ENCODE measurements around the gene KIF26B. TPM values are rescaled to one million over a fixed set of nuclear protein-coding genes. Genes with fewer than 3 reads are reported as not detected.

KIF26B gene
- total and polyA plus RNA-seq, 10 of the 15 experiments (the other 5 are each of a cell fraction or from before 2014, with no cell fraction given): 0.35 to 11.6 (median 2.2) TPM

DNA sequence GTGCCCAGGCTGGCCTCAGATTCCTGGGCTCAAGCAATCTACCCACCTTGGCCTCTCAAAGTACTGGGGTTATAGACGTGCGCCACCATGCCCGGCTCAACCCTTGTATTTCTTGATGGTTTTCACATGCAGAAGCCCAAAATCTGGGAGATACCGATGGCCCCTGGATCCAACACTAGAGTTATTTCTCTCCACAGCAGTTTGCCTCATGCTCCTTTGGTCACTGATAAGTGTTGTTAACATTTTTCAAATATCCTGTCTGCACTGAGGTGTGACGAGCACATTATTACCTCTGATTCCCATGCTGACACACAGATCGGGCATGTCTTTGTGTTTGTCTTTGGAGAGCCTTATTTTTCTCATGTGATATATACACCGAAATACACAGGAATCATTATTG, 107.0 kb downstream of the KIF26B start:
- FAIRE-seq (no peak), DNase-seq (ENCODE audit: low read depth, low spot score) (no peak), ATAC-seq (no peak)
- H3K79me2 ChIP-seq (ENCODE audit: control insufficient read depth, insufficient read depth, low read length): no peaks in the 10 kb centered on the region
- in situ Hi-C loops (cut with MboI) (no loop called here), intact Hi-C loops (cut with micrococcal nuclease; ENCODE audit: unreplicated experiment) (no loop called here)
- RAD21 ChIA-PET (ENCODE audit: unreplicated experiment): no interaction called here
- peaks cover 0 to 5% of the 10 kb centered on the region in 2 experiments; a peak in 1 of 4 replicates for H3K27me3 ChIP-seq (replicated peaks in 1 of 2; ENCODE audit: control insufficient read depth in 2 of 2, insufficient read depth in 2 of 2, low read length in 1 of 2)
- no peak overlapping the region for H3K4me2 ChIP-seq (ENCODE audit: control insufficient read depth, insufficient read depth)
- no peaks in the 10 kb centered on the region for H4K20me1 ChIP-seq (ENCODE audit: control insufficient read depth, insufficient read depth)
- 53% methylated on average over 7 of the region's 7 CpGs for WGBS (ENCODE audit: insufficient coverage, insufficient replicate concordance, low lambda C conversion rate, missing lambda C conversion rate)
- POLR2A ChIA-PET: no interaction called here
- H3K27ac ChIP-seq (ENCODE audit: control insufficient read depth, insufficient read depth): no peak overlapping the region
- no peak overlapping the region for H3K4me3 ChIP-seq
- SMC1A ChIA-PET (ENCODE audit: uncharacterized antibody, unreplicated experiment): no interaction called here
- no peak overlapping the region for H3K9ac ChIP-seq (ENCODE audit: control insufficient read depth, insufficient read depth, low read length)
- no peak overlapping the region for H2AFZ ChIP-seq (ENCODE audit: control insufficient read depth, low read depth, low read length)
- no peaks in the 10 kb centered on the region for H3K4me1 ChIP-seq (ENCODE audit: control insufficient read depth, insufficient read depth, low read length)
- H3K36me3 ChIP-seq (ENCODE audit: control insufficient read depth in 2 of 2, insufficient read depth in 2 of 2, low read length in 1 of 2): no peaks in the 10 kb centered on the region
- CTCF ChIA-PET: no interaction called here
- H3K9me3 ChIP-seq (replicated peaks; ENCODE audit: control insufficient read depth, insufficient read depth, low read length): no peaks in the 10 kb centered on the region
- BruUV-seq (replicated peaks): no TSS peak
- TF ChIP-seq SIX5 (IDR thresholded peaks at IDR 0.05; ENCODE audit: low read depth, low read length, severe bottlenecking): no peak
- TF ChIP-seq, protein P1, sequence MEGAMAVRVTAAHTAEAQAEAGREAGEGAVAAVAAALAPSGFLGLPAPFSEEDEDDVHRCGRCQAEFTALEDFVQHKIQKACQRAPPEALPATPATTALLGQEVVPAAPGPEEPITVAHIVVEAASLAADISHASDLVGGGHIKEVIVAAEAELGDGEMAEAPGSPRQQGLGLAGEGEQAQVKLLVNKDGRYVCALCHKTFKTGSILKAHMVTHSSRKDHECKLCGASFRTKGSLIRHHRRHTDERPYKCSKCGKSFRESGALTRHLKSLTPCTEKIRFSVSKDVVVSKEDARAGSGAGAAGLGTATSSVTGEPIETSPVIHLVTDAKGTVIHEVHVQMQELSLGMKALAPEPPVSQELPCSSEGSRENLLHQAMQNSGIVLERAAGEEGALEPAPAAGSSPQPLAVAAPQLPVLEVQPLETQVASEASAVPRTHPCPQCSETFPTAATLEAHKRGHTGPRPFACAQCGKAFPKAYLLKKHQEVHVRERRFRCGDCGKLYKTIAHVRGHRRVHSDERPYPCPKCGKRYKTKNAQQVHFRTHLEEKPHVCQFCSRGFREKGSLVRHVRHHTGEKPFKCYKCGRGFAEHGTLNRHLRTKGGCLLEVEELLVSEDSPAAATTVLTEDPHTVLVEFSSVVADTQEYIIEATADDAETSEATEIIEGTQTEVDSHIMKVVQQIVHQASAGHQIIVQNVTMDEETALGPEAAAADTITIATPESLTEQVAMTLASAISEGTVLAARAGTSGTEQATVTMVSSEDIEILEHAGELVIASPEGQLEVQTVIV (IDR thresholded peaks at IDR 0.05; ENCODE audit: borderline replicate concordance, partially characterized antibody): no peak
- TF ChIP-seq CBX5 (IDR thresholded peaks at IDR 0.05; ENCODE audit: low read depth): no peak
- TF ChIP-seq, protein P2, sequence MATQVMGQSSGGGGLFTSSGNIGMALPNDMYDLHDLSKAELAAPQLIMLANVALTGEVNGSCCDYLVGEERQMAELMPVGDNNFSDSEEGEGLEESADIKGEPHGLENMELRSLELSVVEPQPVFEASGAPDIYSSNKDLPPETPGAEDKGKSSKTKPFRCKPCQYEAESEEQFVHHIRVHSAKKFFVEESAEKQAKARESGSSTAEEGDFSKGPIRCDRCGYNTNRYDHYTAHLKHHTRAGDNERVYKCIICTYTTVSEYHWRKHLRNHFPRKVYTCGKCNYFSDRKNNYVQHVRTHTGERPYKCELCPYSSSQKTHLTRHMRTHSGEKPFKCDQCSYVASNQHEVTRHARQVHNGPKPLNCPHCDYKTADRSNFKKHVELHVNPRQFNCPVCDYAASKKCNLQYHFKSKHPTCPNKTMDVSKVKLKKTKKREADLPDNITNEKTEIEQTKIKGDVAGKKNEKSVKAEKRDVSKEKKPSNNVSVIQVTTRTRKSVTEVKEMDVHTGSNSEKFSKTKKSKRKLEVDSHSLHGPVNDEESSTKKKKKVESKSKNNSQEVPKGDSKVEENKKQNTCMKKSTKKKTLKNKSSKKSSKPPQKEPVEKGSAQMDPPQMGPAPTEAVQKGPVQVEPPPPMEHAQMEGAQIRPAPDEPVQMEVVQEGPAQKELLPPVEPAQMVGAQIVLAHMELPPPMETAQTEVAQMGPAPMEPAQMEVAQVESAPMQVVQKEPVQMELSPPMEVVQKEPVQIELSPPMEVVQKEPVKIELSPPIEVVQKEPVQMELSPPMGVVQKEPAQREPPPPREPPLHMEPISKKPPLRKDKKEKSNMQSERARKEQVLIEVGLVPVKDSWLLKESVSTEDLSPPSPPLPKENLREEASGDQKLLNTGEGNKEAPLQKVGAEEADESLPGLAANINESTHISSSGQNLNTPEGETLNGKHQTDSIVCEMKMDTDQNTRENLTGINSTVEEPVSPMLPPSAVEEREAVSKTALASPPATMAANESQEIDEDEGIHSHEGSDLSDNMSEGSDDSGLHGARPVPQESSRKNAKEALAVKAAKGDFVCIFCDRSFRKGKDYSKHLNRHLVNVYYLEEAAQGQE (IDR thresholded peaks at IDR 0.05; ENCODE audit: low read depth, low read length): no peak
- TF ChIP-seq NFYA (IDR thresholded peaks at IDR 0.05; ENCODE audit: borderline replicate concordance, low read depth, low read length): no peak
- TF ChIP-seq, protein P3, sequence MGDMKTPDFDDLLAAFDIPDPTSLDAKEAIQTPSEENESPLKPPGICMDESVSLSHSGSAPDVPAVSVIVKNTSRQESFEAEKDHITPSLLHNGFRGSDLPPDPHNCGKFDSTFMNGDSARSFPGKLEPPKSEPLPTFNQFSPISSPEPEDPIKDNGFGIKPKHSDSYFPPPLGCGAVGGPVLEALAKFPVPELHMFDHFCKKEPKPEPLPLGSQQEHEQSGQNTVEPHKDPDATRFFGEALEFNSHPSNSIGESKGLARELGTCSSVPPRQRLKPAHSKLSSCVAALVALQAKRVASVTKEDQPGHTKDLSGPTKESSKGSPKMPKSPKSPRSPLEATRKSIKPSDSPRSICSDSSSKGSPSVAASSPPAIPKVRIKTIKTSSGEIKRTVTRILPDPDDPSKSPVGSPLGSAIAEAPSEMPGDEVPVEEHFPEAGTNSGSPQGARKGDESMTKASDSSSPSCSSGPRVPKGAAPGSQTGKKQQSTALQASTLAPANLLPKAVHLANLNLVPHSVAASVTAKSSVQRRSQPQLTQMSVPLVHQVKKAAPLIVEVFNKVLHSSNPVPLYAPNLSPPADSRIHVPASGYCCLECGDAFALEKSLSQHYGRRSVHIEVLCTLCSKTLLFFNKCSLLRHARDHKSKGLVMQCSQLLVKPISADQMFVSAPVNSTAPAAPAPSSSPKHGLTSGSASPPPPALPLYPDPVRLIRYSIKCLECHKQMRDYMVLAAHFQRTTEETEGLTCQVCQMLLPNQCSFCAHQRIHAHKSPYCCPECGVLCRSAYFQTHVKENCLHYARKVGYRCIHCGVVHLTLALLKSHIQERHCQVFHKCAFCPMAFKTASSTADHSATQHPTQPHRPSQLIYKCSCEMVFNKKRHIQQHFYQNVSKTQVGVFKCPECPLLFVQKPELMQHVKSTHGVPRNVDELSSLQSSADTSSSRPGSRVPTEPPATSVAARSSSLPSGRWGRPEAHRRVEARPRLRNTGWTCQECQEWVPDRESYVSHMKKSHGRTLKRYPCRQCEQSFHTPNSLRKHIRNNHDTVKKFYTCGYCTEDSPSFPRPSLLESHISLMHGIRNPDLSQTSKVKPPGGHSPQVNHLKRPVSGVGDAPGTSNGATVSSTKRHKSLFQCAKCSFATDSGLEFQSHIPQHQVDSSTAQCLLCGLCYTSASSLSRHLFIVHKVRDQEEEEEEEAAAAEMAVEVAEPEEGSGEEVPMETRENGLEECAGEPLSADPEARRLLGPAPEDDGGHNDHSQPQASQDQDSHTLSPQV (IDR thresholded peaks at IDR 0.05): no peak
- no peak for TF ChIP-seq ZNF207 (IDR thresholded peaks at IDR 0.05; ENCODE audit: borderline replicate concordance)
- TF ChIP-seq, protein P4, sequence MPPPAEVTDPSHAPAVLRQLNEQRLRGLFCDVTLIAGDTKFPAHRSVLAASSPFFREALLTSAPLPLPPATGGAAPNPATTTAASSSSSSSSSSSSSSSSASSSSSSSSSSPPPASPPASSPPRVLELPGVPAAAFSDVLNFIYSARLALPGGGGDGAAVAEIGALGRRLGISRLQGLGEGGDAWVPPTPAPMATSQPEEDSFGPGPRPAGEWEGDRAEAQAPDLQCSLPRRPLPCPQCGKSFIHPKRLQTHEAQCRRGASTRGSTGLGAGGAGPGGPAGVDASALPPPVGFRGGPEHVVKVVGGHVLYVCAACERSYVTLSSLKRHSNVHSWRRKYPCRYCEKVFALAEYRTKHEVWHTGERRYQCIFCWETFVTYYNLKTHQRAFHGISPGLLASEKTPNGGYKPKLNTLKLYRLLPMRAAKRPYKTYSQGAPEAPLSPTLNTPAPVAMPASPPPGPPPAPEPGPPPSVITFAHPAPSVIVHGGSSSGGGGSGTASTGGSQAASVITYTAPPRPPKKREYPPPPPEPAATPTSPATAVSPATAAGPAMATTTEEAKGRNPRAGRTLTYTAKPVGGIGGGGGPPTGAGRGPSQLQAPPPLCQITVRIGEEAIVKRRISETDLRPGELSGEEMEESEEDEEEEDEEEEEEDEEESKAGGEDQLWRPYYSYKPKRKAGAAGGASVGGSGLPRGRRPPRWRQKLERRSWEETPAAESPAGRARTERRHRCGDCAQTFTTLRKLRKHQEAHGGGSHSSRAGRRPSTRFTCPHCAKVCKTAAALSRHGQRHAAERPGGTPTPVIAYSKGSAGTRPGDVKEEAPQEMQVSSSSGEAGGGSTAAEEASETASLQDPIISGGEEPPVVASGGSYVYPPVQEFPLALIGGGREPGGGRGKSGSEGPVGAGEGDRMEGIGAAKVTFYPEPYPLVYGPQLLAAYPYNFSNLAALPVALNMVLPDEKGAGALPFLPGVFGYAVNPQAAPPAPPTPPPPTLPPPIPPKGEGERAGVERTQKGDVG (CRISPR knock-in tag; IDR thresholded peaks at IDR 0.05): no peak
